Right lobe of liver (tissue), 4 donors: ENCODE data around the gene CCL4L2.

Experiments
- POLR2A ChIP-seq: fragments of 450-650 bp; IDR thresholded peaks from one replicate; pipeline ENCODE4 v1.6.1; 2017; ENCODE audit warnings: antibody characterized with exemption, mild to moderate bottlenecking
- TF ChIP-seq, protein P1 (sequence below), 4 donors: fragments of 200-600 bp in 3 of 4; fragments of 450-650 bp in 1 of 4; IDR thresholded peaks; one replicate each; pipeline versions ENCODE4 v1.5.1 to v1.8.0; 2016 to 2022; ENCODE audit warnings: antibody characterized with exemption in 4 of 4, mild to moderate bottlenecking in 2 of 4
- donor health status: DM: no; HTN: no; CAD: no.
- donor health status: DM: no; HTN: no; CAD: no.
- donor health status: DM: no; HTN: yes; CAD: no.

DNA sequence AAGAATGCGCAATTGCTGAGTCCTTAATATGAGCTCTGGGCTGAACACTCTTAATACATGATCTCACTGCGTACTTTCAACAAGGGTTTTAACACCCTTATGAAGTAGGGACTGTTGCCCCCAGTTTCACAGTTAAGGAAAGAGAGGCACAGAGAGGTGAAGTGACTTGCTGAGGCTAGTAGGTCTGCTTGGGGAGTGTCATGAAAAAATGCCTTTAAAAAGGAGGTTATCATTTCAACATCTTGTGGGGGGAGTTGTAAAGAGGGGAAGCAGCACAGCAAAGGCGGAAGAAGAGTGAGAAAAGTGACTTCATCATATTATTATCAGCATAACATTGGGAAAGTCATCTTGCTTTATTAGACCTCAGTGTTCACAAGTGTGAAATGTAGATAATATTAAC, 2.1 kb downstream of the CCL4L2 start:
- TF ChIP-seq POLR2A: no peak
- TF ChIP-seq, protein P1, sequence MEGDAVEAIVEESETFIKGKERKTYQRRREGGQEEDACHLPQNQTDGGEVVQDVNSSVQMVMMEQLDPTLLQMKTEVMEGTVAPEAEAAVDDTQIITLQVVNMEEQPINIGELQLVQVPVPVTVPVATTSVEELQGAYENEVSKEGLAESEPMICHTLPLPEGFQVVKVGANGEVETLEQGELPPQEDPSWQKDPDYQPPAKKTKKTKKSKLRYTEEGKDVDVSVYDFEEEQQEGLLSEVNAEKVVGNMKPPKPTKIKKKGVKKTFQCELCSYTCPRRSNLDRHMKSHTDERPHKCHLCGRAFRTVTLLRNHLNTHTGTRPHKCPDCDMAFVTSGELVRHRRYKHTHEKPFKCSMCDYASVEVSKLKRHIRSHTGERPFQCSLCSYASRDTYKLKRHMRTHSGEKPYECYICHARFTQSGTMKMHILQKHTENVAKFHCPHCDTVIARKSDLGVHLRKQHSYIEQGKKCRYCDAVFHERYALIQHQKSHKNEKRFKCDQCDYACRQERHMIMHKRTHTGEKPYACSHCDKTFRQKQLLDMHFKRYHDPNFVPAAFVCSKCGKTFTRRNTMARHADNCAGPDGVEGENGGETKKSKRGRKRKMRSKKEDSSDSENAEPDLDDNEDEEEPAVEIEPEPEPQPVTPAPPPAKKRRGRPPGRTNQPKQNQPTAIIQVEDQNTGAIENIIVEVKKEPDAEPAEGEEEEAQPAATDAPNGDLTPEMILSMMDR (IDR thresholded peaks at IDR 0.05): no peak
